ENCODE data around the gene TM2D3. TPM values are rescaled to one million over a fixed set of nuclear protein-coding genes. Genes with fewer than 3 reads are reported as not detected.

Gene TM2D3
- total RNA-seq, 2 experiments from 2014 or later: 37.8 to 38.5 TPM

DNA sequence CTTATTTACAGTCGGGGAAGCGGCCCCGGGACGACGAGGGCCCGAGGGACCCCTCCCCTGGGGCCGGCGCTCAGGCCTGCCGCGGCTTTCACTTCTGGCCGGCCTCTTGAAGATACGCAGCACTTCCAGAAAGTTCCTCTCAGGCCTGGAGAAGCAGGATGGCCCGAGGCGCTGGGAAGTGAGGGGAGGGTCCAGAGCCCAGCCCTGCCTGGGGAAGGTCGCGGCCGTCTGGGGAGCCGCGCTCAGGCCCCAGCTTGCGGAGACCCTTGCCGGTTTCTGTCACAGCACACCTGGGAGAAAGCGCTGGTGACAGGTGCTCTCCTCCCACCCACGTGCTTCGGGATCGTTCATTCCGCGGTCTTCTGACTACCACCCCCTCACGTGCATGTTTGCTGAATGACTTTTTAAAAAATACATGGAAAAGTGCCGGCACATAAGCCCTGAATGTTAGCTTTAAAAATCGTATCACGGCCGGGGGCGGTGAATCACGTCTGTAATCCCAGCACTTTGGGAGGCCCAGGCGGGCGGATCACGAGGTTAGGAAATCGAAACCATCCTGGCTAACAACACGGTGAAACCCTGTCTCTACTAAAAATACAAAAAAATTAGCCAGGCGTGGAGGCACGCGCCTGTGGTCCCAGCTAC, 727 bp upstream of the TM2D3 start:
- peaks cover 37% of the 10 kb centered on the region for H3K4me1 Mint-ChIP-seq (ENCODE audit: low read depth)
- no peaks in the 10 kb centered on the region for H3K9me3 Mint-ChIP-seq
- DNase-seq: peak; percentile 15
- H3K27me3 Mint-ChIP-seq: no peaks in the 10 kb centered on the region
- ChIA-PET POLR2A (interaction anchor here (0.7 to 1.7 kb wide), 3 partner anchors 10 to 358 kb away, joined by 3 to 6 read pairs (median 3); partner anchors contain the start of gene SNRPA1), CTCF (interaction anchor here (0.8 to 2.3 kb wide), 6 partner anchors 11 to 334 kb away, joined by 3 to 11 read pairs (median 4); partner anchors contain the start of gene TARS3)
- H3K27ac Mint-ChIP-seq: peak overlapping the region; percentile 96
- intact Hi-C loops (cut with micrococcal nuclease): loop anchor here (5.0 kb wide), 1 partner anchor 361 kb away; no protein-coding TSS in a partner anchor
- H3K4me3 Mint-ChIP-seq: peak overlapping the region; percentile 88
- TF ChIP-seq, protein P1, sequence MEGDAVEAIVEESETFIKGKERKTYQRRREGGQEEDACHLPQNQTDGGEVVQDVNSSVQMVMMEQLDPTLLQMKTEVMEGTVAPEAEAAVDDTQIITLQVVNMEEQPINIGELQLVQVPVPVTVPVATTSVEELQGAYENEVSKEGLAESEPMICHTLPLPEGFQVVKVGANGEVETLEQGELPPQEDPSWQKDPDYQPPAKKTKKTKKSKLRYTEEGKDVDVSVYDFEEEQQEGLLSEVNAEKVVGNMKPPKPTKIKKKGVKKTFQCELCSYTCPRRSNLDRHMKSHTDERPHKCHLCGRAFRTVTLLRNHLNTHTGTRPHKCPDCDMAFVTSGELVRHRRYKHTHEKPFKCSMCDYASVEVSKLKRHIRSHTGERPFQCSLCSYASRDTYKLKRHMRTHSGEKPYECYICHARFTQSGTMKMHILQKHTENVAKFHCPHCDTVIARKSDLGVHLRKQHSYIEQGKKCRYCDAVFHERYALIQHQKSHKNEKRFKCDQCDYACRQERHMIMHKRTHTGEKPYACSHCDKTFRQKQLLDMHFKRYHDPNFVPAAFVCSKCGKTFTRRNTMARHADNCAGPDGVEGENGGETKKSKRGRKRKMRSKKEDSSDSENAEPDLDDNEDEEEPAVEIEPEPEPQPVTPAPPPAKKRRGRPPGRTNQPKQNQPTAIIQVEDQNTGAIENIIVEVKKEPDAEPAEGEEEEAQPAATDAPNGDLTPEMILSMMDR (IDR thresholded peaks at IDR 0.05): no peak
- ATAC-seq: no peak
- H3K36me3 Mint-ChIP-seq (ENCODE audit: low read depth): peaks cover 20% of the 10 kb centered on the region

DNA sequence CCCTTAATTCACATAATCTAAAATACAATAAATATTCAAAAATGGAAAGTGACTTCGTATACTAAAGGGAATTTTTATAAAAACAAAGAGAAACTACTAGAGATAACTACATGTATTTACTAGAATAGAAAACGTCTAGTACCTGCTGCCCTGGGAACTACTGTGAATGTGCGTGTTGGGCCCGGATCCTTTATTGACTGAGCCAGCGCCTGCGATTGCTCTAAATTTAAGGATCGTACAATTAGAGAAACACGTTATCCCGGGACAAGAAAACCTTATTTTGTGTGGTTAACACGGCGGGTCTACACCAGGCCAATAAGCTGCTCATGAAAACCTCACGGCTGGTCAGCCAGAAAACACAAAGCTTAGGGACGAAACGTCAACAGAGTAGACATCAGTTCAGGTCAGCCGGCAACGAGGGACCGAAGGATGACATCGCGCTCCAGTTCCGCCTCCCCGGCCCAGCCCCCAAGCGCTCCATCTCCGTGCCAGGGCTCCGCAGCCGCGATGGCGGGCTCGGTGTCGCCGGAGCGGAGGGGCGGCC, 555 bp downstream of the TM2D3 start:
- peak overlapping the region; percentile 96 for H3K27ac Mint-ChIP-seq
- no peaks in the 10 kb centered on the region for H3K27me3 Mint-ChIP-seq
- POLR2A ChIA-PET: interaction anchor here (1.0 to 1.2 kb wide), 3 partner anchors 10 to 357 kb away, joined by 3 to 6 read pairs (median 6); partner anchors contain the start of gene SNRPA1
- peak overlapping the region; percentile 88 for H3K4me3 Mint-ChIP-seq
- peaks cover 21% of the 10 kb centered on the region for H3K36me3 Mint-ChIP-seq (ENCODE audit: low read depth)
- CTCF ChIA-PET: interaction anchor here (1.0 to 1.3 kb wide), 3 partner anchors 10 to 355 kb away, joined by 3 to 7 read pairs (median 4); partner anchors contain the start of gene TARS3
- DNase-seq (no peak), ATAC-seq (peak; percentile 49)
- peaks cover 37% of the 10 kb centered on the region for H3K4me1 Mint-ChIP-seq (ENCODE audit: low read depth)
- no peaks in the 10 kb centered on the region for H3K9me3 Mint-ChIP-seq
- TF ChIP-seq, protein P1 (IDR thresholded peaks at IDR 0.05): no peak
- intact Hi-C loops (cut with micrococcal nuclease): loop anchor here (5.0 kb wide), 1 partner anchor 359 kb away; no protein-coding TSS in a partner anchor

GRCh38 chr15:101650145-101650544, 2.0 kb downstream of the TM2D3 start:
- Mint-ChIP-seq H3K27ac (peak overlapping the region; percentile 66), H3K36me3 (ENCODE audit: low read depth) (peaks cover 27% of the 10 kb centered on the region), H3K27me3 (no peaks in the 10 kb centered on the region), H3K4me1 (ENCODE audit: low read depth) (peaks cover 40% of the 10 kb centered on the region), H3K9me3 (no peaks in the 10 kb centered on the region), H3K4me3 (peak overlapping the region; percentile 88)
- no peak for ATAC-seq
- ChIA-PET CTCF (interaction anchor here (0.7 to 2.4 kb wide), 3 partner anchors 9 to 361 kb away, joined by 3 to 29 read pairs (median 3); no protein-coding TSS in a partner anchor), POLR2A (interaction anchor here (1.0 to 2.2 kb wide), 4 partner anchors 9 to 355 kb away, joined by 3 to 10 read pairs (median 4); partner anchors contain the start of gene SNRPA1)
- TF ChIP-seq, protein P1 (IDR thresholded peaks at IDR 0.05): no peak
- DNase-seq: peak; percentile 15
- intact Hi-C loops (cut with micrococcal nuclease): loop anchor here (5.0 kb wide), 1 partner anchor 358 kb away; no protein-coding TSS in a partner anchor

DNA sequence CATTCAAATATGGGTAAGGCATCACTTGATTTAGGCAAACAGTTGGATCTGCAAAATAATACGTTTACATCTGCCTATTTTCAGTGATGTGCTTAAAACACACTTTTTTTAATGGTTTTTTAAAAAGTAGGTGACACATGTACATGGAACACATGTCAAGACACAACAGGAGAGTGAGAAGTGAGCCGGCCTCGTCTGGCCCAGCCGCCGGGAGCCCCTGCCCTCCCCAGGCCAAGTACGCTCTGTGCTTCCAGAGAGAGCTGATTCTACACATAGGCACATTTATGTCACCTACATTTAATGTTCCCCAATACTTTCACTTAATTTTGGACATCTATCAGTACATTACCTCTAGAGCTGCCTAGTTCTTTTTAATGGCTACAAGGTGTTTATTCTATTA, 3.8 kb downstream of the TM2D3 start:
- TF ChIP-seq, protein P1 (IDR thresholded peaks at IDR 0.05): no peak
- intact Hi-C loops (cut with micrococcal nuclease): no loop called here
- Mint-ChIP-seq H3K4me1 (ENCODE audit: low read depth) (peaks cover 26% of the 10 kb centered on the region), H3K36me3 (ENCODE audit: low read depth) (peaks cover 35% of the 10 kb centered on the region), H3K4me3 (no peak overlapping the region), H3K9me3 (no peaks in the 10 kb centered on the region), H3K27me3 (no peaks in the 10 kb centered on the region), H3K27ac (peak overlapping the region; percentile 7)
- ATAC-seq: no peak
- DNase-seq: no peak
- POLR2A ChIA-PET: no interaction called here
- CTCF ChIA-PET: interaction anchor here (0.7 to 2.4 kb wide), 3 partner anchors 8 to 633 kb away, joined by 3 to 29 read pairs (median 3); no protein-coding TSS in a partner anchor

Data from activated CD8-positive, alpha-beta T cell treated with anti-CD3 and anti-CD28 coated beads for 36 hours (primary cell).